ENCODE results near the gene PEX10.

DNA sequence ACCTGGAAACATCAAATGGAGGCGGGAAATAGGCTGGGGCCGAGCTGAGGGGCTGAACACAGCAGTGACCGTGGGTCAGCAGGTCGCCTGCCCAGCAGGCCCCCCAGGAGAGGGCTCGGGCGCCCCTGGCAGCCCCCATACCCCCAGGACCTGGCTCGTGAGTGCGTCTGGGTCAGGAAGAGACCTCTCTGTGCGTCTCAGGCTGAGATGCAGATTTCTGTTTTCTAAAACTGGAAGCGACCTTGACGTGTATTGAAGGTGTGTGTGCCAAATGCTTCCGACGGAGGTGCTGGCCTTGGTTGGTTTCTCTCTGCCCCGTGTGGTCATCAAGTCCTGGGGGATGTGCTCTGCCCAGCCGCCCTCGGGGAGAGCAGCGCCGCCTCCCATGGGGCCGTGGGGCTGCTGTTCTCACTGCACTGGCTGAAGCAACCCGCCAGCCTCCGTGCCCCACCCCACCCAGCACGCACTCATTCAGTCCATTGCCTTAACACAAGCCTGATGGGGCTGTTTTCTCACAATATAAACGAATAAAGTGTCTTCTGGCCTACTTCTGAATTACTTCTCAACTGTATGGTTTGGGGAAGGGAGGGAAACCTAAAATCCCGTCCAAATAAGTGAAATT, 7.4 kb downstream of the PEX10 start:
- TF ChIP-seq GATA2 (IDR thresholded peaks at IDR 0.05; ENCODE audit: low read depth, low read length) (no peak), GATA3 (IDR thresholded peaks at IDR 0.05; ENCODE audit: low read depth, low read length) (no peak)

Measured in SH-SY5Y (cell line).